ENCODE measurements around the gene CCL4. TPM values are rescaled to one million over a fixed set of nuclear protein-coding genes. Genes with fewer than 3 reads are reported as not detected.

The CCL4 gene
- total RNA-seq, 4 donors from 2014 or later: 1.7 to 3.0 (median 2.0) TPM; not detected in 1

GRCh38 chr17:36060816-36061215 lies 42.8 kb upstream of the CCL4 start:
- intact Hi-C loops (cut with DNase I): loop anchor here (10.0 kb wide), 1 partner anchor 46 kb away; the partner anchor contains the start of gene CCL23

GRCh38 chr17:36063786-36064541 lies 39.7 kb upstream of the CCL4 start, which contains the start of gene CCL18:
Gene CCL18, plus strand, starts transcription at chr17:36064272. Its CDS starts 71 bp downstream, at chr17:36064343.
- intact Hi-C loops (cut with DNase I): loop anchor here (10.0 kb wide), 1 partner anchor 49 kb away; the partner anchor contains the start of gene CCL23
- no peak for DNase-seq (ENCODE audit: extremely low spot score)
- H3K27ac ChIP-seq (replicated peaks in 1 of 4): no peak within 1 kb of the TSS
- 67% methylated on average over 3 of the region's 5 CpGs for WGBS
- H3K4me3 ChIP-seq: no peak within 1 kb of the TSS
- no peaks in the 10 kb centered on the region for H3K9me3 ChIP-seq
- no peaks in the 10 kb centered on the region for H3K36me3 ChIP-seq
- no peak for TF ChIP-seq EP300 (IDR thresholded peaks at IDR 0.05)
- TF ChIP-seq, protein P1, sequence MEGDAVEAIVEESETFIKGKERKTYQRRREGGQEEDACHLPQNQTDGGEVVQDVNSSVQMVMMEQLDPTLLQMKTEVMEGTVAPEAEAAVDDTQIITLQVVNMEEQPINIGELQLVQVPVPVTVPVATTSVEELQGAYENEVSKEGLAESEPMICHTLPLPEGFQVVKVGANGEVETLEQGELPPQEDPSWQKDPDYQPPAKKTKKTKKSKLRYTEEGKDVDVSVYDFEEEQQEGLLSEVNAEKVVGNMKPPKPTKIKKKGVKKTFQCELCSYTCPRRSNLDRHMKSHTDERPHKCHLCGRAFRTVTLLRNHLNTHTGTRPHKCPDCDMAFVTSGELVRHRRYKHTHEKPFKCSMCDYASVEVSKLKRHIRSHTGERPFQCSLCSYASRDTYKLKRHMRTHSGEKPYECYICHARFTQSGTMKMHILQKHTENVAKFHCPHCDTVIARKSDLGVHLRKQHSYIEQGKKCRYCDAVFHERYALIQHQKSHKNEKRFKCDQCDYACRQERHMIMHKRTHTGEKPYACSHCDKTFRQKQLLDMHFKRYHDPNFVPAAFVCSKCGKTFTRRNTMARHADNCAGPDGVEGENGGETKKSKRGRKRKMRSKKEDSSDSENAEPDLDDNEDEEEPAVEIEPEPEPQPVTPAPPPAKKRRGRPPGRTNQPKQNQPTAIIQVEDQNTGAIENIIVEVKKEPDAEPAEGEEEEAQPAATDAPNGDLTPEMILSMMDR (IDR thresholded peaks at IDR 0.05): no peak
- TF ChIP-seq POLR2A (IDR thresholded peaks at IDR 0.05; ENCODE audit: low read depth): no peak
- no peak for TF ChIP-seq POLR2AphosphoS5 (IDR thresholded peaks at IDR 0.05)
- H3K27me3 ChIP-seq: peaks cover 0 to 8% (median 0%) of the 10 kb centered on the region in 4 donors
- H3K4me1 ChIP-seq: no peaks in the 10 kb centered on the region

More at GRCh38 chr17:36060816-36061215, 42.8 kb upstream of the CCL4 start:
- Histone ChIP-seq H3K27me3 (peaks cover 0 to under 1% (median 0%) of the 10 kb centered on the region in 4 donors), H3K4me3 (no peak overlapping the region), H3K9me3 (no peaks in the 10 kb centered on the region), H3K4me1 (no peaks in the 10 kb centered on the region), H3K36me3 (no peaks in the 10 kb centered on the region), H3K27ac (replicated peaks in 1 of 4) (no peak overlapping the region)
- TF ChIP-seq POLR2A (IDR thresholded peaks at IDR 0.05; ENCODE audit: low read depth) (no peak), EP300 (IDR thresholded peaks at IDR 0.05) (no peak), POLR2AphosphoS5 (IDR thresholded peaks at IDR 0.05) (no peak)
- TF ChIP-seq, protein P1 (IDR thresholded peaks at IDR 0.05): no peak
- 84% methylated on average over 2 of the region's 2 CpGs for WGBS
- no peak for DNase-seq (ENCODE audit: extremely low spot score)

- H3K27ac ChIP-seq (replicated peaks in 1 of 4): no peak overlapping the region
- H3K36me3 ChIP-seq: no peaks in the 10 kb centered on the region
- no peaks in the 10 kb centered on the region for H3K9me3 ChIP-seq
- TF ChIP-seq EP300 (IDR thresholded peaks at IDR 0.05) (no peak), POLR2A (IDR thresholded peaks at IDR 0.05; ENCODE audit: low read depth) (no peak), POLR2AphosphoS5 (IDR thresholded peaks at IDR 0.05) (no peak)
- TF ChIP-seq, protein P1 (IDR thresholded peaks at IDR 0.05): no peak
- intact Hi-C loops (cut with DNase I): loop anchor here (10.0 kb wide), 1 partner anchor 52 kb away; the partner anchor contains the start of gene CCL23
- no peak overlapping the region for H3K4me3 ChIP-seq
- H3K4me1 ChIP-seq: no peaks in the 10 kb centered on the region
- WGBS: 90% methylated on average over 6 of the region's 6 CpGs
- DNase-seq (ENCODE audit: extremely low spot score): no peak
- peaks cover 0 to 8% (median 0%) of the 10 kb centered on the region in 4 donors for H3K27me3 ChIP-seq
Observed at GRCh38 chr17:36066365-36066985, 37.2 kb upstream of the CCL4 start.

GRCh38 chr17:36068524-36068923 lies 35.1 kb upstream of the CCL4 start:
- no peak overlapping the region for H3K4me3 ChIP-seq
- TF ChIP-seq EP300 (IDR thresholded peaks at IDR 0.05) (no peak), POLR2AphosphoS5 (IDR thresholded peaks at IDR 0.05) (no peak), POLR2A (IDR thresholded peaks at IDR 0.05; ENCODE audit: low read depth) (no peak)
- TF ChIP-seq, protein P1 (IDR thresholded peaks at IDR 0.05): no peak
- no peak for DNase-seq (ENCODE audit: extremely low spot score)
- H3K4me1 ChIP-seq: no peaks in the 10 kb centered on the region
- 82% methylated on average over 3 of the region's 3 CpGs for WGBS
- no peak overlapping the region for H3K27ac ChIP-seq (replicated peaks in 1 of 4)
- H3K9me3 ChIP-seq: no peaks in the 10 kb centered on the region
- H3K27me3 ChIP-seq: peaks cover 0 to 15% (median 0%) of the 10 kb centered on the region in 4 donors
- intact Hi-C loops (cut with DNase I): loop anchor here (10.0 kb wide), 1 partner anchor 54 kb away; the partner anchor contains the start of gene CCL23
- no peaks in the 10 kb centered on the region for H3K36me3 ChIP-seq

Measured in esophagus muscularis mucosa (tissue), 4 donors.